ENCODE results near the gene PGAP6.

PGAP6 gene

DNA sequence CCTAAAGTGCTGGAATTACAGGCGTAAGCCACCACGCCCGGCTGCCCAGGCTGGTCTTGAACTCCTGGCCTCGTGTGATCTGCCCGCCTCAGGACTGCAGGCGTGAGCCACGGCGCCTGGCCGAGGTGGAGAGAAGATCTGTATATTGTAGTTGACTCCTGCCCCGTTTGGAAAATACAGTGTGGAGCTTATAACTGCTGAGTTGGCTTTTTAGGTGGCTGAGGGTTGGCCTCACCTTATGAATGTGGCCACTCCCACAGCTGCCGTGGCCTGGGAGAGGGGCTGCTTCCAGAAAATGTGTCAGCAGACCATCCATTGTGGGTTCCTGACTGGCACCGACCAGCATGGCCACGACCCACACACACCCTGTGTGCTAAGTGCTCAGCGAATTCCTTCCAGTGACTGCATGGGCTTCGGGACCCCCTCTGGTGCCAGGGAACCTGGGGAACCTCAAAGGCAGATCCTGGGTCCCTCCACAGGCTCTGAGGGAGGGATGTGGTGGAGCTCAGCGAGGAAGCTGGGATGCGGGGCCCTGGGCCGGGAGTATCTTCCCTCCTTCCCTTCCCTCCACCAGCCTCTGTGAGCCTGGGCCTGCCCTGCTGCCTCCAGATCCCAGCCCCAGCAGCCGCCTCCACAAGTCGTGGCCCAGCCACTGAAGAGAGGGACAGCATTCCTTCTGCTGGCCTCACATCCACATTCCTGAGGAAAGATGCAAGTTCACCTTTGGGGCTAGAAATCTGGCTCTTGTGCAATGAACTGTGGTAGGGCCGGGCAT lies 32.8 kb upstream of the PGAP6 start:
- H3K4me3 ChIP-seq (ENCODE audit: low read depth, low read length) = no peak overlapping the region
- no peak overlapping the region for H3K27ac ChIP-seq
- TF ChIP-seq, protein P1, sequence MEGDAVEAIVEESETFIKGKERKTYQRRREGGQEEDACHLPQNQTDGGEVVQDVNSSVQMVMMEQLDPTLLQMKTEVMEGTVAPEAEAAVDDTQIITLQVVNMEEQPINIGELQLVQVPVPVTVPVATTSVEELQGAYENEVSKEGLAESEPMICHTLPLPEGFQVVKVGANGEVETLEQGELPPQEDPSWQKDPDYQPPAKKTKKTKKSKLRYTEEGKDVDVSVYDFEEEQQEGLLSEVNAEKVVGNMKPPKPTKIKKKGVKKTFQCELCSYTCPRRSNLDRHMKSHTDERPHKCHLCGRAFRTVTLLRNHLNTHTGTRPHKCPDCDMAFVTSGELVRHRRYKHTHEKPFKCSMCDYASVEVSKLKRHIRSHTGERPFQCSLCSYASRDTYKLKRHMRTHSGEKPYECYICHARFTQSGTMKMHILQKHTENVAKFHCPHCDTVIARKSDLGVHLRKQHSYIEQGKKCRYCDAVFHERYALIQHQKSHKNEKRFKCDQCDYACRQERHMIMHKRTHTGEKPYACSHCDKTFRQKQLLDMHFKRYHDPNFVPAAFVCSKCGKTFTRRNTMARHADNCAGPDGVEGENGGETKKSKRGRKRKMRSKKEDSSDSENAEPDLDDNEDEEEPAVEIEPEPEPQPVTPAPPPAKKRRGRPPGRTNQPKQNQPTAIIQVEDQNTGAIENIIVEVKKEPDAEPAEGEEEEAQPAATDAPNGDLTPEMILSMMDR (IDR thresholded peaks at IDR 0.05; ENCODE audit: low read depth, low read length, missing control alignments) = no peak
- DNase-seq = no peak
- H3K36me3 ChIP-seq (replicated peaks) = peaks cover 2% of the 10 kb centered on the region
- in situ Hi-C loops (cut with HindIII; ENCODE audit: low pct_ligation_motif_present, low sequenced_read_pairs) = no loop called here
- H3K27me3 ChIP-seq (replicated peaks) = no peaks in the 10 kb centered on the region

DNA sequence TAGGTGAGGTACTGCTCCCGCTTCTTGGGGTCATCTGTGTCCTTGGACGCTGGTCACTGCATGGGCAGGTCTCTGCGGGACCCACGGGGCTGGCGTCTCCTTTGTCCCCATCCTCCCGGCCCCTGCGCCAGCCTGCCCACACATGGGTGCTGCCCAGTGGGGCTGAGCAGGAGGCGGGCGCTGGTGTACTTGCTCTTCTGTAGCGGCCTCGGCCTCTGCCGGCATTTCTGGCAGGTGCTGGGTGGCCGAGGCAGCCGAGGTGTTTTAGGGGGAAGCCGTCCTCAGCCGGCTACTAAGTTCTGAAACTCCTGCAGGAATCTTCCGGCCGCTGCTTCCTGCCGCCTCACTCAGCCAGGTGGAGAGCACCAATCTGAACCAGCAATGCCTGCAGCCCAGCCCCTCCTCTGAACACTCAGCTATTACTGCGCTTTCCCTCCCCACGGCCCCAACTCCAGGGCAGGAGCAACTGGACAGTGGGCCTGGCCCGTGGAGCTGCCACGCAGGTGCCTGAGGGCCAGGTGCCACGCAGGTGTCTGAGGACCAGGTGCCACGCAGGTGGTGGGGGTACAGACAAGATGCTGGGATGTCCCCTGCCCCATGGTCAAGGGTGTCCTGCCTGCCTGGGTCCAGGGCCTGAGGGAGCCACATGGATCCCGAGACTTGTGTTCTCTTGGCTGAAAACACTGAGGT lies 29.9 kb upstream of the PGAP6 start:
- no peak for DNase-seq
- no peak overlapping the region for H3K27ac ChIP-seq
- H3K27me3 ChIP-seq (replicated peaks) = no peaks in the 10 kb centered on the region
- no peak overlapping the region for H3K4me3 ChIP-seq (ENCODE audit: low read depth, low read length)
- TF ChIP-seq, protein P1 (IDR thresholded peaks at IDR 0.05; ENCODE audit: low read depth, low read length, missing control alignments) = no peak
- H3K36me3 ChIP-seq (replicated peaks) = peaks cover 2% of the 10 kb centered on the region
- in situ Hi-C loops (cut with HindIII; ENCODE audit: low pct_ligation_motif_present, low sequenced_read_pairs) = no loop called here

DNA sequence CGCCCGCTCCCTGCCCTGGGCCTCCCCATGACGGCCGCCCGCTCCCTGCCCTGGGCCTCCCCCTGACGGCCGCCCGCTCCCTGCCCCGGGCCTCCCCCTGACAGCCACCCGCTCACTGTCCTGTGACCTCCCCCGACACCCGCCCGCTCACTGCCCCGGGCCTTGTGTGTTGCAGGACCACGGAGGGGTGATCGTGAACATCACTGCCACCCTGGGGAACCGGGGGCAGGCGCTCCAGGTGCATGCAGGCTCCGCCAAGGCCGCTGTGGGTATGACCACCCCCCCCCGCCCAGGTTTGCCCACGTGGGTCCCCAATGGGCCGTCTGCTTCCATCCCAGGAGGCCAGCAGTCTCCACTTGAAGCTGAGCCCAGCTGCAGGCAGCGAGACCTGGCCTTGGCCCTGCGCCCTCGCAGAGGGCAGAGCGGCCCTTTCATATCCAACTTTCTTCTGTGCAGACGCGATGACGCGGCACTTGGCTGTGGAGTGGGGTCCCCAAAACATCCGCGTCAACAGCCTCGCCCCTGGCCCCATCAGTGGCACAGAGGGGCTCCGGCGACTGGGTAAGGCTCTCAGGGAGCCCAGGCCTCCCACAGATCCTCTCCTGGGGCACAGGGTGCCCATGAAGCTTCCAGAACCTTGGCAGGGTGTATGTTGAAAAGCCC lies 28.9 kb upstream of the PGAP6 start:
- Histone ChIP-seq H3K4me3 (ENCODE audit: low read depth, low read length) (no peak overlapping the region), H3K27ac (no peak overlapping the region), H3K36me3 (replicated peaks) (peaks cover 2% of the 10 kb centered on the region), H3K27me3 (replicated peaks) (no peaks in the 10 kb centered on the region)
- TF ChIP-seq, protein P1 (IDR thresholded peaks at IDR 0.05; ENCODE audit: low read depth, low read length, missing control alignments) = no peak
- DNase-seq = no peak
- in situ Hi-C loops (cut with HindIII; ENCODE audit: low pct_ligation_motif_present, low sequenced_read_pairs) = no loop called here

- no peak overlapping the region for H3K27ac ChIP-seq
- no peaks in the 10 kb centered on the region for H3K27me3 ChIP-seq (replicated peaks)
- DNase-seq = no peak
- H3K4me3 ChIP-seq (ENCODE audit: low read depth, low read length) = no peak overlapping the region
- in situ Hi-C loops (cut with HindIII; ENCODE audit: low pct_ligation_motif_present, low sequenced_read_pairs) = no loop called here
- peaks cover 2% of the 10 kb centered on the region for H3K36me3 ChIP-seq (replicated peaks)
- TF ChIP-seq, protein P1 (IDR thresholded peaks at IDR 0.05; ENCODE audit: low read depth, low read length, missing control alignments) = no peak
Measured at GRCh38 chr16:407253-407652, 25.5 kb upstream of the PGAP6 start.

- Histone ChIP-seq H3K36me3 (replicated peaks) (peaks cover 2% of the 10 kb centered on the region), H3K27ac (no peak overlapping the region), H3K27me3 (replicated peaks) (no peaks in the 10 kb centered on the region), H3K4me3 (ENCODE audit: low read depth, low read length) (no peak overlapping the region)
- TF ChIP-seq, protein P1 (IDR thresholded peaks at IDR 0.05; ENCODE audit: low read depth, low read length, missing control alignments) = no peak
- in situ Hi-C loops (cut with HindIII; ENCODE audit: low pct_ligation_motif_present, low sequenced_read_pairs) = no loop called here
- no peak for DNase-seq
Measured at GRCh38 chr16:405548-406506, 24.0 kb upstream of the PGAP6 start.

All from brain microvascular endothelial cell (primary cell).